Left colon (tissue), 2 donors: ENCODE data around the gene SEMA4B. TPM values are rescaled to one million over a fixed set of nuclear protein-coding genes. Genes with fewer than 3 reads are reported as not detected.
"Not testable (repeated sequence)": the region's sequence is repeated elsewhere in the genome, so short reads cannot be mapped to it uniquely, and the experiment has no call there.

ENCODE experiments used
- ATAC-seq: fragments of 200-7000 bp; cut with Tn5 transposase; one replicate; pipeline ENCODE4 v1.9.1; 2020; ENCODE audit warnings: mild to moderate bottlenecking, moderate library complexity
- DNase-seq, 2 donors: peaks; one replicate each; pipeline ENCODE4 v3.0.0-alpha.2; 2020
- intact Hi-C, 2 donors: fragments of 100-400 bp; cut with DNase I in 1 of 2; cut with micrococcal nuclease in 1 of 2; formaldehyde crosslinking; loops; one replicate each; pipeline versions ENCODE4 v1.11.2 to v1.14.0; 2022; cut with DNase I, micrococcal nuclease
- total RNA-seq, 2 donors: library from RNA; stranded (reverse); fragmentation: NEBNext Ultra II Directional; extraction: Animal tissue kit (Norgen Biotek cat#: 25700); gene quantifications; one replicate each; pipeline ENCODE4 v1.2.1, GENCODE V29; 2021
- donor health status: DM: no; HTN: no; CAD: no.
- donor health status: DM: yes; HTN: yes; CAD: no.

SEMA4B gene
- total RNA-seq, 2 donors from 2014 or later, result 97.2 to 165 TPM

DNA sequence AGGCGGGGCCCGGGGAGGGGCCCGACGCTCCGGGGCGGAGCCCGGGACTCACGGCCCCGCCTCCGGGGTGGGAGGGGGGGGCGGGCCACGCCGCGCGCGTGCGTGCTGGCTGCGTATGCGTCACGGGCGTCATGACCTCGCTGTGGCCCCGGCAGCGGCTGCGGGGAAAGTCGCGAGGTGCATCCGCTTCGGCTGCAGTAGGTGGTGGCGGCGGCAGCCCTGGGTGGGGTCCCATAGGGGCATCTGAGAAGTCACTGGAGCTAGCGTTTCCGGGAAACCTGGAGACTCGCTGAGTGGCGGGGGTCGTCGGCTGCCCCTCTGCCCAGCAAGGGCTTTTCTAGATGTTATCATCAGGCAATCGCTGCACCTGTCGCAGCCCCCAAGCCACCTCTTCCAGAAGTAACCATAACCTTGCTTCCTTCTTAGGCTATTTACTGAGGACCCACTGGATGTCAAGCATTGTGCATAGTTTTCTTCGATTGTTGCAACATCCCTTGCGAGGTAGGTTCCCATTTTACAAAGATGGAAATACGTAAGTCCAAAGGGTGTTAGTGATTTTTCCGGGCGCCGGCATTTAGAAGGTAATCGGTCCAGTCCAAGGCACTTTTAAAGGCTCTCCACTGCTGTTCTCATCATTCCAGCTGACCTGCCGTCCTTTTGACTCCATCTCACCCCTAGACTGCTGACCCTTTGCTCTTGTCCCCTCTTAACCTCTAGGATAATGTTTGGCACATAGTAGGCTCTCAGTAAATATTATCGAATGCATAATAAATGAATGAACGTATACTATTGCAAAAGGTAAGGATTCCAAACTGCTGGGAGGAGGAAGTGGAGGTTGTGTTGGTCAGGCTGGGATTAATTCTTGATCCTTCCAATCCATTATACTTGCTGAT, 33.2 kb downstream of the SEMA4B start, which contains the start of gene GDPGP1:
GDPGP1 (plus strand) TSS at position 114 of the 893 bp plus-strand sequence. CDS start 6,700 bp downstream, outside the sequence.
- intact Hi-C loops, result no loop called here
- DNase-seq, result no peak
- no peak for ATAC-seq

DNA sequence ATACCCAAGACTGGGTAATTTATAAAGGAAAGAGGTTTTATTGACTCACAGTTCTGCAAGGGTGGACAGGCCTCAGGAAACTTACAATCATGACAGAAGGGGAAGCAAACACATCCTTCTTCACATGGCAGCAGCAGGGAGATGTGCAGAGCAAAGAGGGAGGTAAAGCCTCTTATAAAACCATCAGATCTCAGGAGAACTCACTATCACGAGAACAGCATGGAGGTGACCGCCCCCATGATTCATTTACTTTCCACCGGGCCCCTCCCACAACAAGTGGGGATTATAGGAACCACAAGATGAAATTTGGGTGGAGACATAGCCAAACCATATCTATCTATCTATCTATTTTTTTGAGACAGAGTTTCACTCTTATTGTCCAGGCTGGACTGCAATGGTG, 38.2 kb downstream of the SEMA4B start:
- ATAC-seq (no peak), DNase-seq (no peak)
- intact Hi-C loops, result no loop called here

DNA sequence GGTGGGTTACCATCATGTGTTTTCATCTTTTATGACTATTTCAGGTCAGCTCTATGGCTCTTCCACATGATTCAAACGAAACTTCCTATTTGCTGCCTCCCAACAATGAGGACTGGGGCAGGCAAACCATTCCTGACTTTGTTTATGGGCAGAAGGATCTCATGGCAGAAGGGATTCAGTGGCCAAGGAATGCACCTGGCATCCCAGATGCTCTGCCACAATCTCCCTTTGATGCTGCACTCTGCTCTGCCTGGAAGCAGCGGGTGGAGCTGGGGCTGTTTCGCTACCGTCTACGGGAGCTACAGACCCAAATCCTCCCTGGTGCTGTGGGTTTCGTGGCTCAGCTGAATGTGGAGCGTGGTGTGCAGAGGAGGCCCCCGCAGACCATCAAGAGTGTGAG, 39.7 kb downstream of the SEMA4B start:
- ATAC-seq (no peak), DNase-seq (no peak)
- intact Hi-C loops, result no loop called here

DNA sequence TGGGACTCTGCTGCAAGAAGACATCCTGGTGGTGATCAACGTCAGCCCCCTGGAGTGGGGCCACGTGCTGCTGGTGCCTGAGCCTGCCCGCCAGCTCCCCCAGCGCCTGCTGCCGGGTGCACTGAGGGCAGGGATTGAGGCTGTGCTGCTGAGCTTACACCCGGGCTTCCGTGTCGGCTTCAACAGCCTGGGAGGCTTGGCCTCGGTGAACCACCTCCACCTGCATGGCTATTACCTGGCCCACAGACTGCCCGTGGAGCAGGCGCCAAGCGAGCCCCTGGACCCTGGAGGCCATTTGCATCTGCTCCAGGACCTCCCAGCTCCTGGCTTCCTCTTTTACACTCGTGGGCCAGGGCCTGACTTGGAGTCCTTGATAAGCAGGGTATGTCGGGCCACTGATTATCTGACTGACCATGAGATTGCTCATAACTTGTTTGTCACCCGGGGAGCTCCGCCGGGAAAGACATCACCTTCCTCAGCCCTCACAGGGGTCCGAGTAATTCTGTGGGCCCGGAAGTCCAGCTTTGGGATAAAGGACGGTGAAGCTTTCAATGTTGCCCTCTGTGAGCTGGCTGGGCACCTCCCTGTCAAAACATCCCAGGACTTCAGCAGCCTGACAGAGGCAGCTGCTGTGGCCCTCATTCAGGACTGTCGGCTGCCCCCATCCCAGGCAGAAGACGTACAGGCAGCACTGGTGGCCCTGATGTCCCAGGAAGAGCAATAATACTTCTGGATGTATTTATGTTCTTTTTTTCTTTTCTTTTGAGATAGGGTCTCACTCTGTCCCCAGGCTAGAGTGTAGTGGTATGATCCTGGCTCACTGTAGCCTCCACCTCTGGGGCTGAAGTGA, 40.4 kb downstream of the SEMA4B start:
- ATAC-seq (peak; percentile 15), DNase-seq (no peak)
- intact Hi-C loops, result no loop called here

DNA sequence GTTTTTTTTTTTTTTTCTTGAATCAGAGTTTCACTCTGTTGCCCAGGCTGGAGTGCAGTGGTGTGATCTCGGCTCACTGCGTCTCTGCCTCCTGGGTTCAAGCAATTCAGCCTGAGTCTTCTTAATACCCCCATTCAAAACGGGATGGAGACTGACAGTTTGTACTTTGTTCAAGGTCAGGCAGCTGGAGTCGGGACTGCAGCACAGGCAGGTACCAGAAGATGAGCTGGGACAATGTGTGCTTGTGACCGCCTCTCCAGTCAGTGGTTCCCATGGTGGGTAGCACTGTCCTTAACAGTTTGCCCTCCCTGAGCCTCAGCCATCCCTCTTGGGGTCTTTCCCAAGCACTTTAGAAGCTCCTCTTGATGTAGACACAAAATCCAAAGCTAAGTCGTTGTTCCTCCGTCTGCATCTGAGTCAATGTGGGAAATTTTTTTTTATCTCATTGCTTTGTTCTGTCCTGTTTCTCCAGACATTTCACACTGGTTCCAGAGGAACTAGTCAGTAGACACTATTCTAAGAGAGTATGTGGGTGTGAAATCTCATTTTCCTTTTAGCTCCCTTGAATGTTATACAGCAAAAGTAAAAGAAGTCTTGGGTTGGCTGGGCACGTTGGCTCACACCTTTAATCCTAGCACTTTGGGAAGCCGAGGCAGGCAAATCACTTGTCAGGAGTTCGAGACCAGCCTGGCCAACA, 43.0 kb downstream of the SEMA4B start:
- ATAC-seq (no peak), DNase-seq (no peak)
- intact Hi-C loops, result no loop called here

DNA sequence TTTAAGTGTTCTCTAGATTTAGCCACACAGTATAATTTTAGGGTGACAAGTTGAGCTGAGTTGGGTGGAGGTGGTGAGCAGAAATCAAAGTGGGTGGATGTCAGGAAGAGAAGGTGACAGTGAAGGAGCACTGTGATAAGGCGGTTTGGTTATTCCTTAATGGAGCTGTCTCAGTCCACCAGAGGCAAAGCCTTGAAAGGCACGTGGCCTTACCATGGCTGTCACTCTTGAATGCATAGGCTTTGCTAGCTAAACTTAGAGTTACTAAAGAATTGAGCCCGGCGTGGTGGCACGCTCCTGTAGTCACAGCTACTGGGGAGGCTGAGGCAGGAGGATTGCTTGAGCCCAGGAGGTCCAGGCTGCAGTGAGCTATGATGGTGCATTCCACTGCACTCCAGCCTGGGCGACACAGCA, 47.7 kb downstream of the SEMA4B start:
- DNase-seq, result peak in 1 of 2 donors; percentile 20
- intact Hi-C loops, result no loop called here
- ATAC-seq, result peak; percentile 2

DNA sequence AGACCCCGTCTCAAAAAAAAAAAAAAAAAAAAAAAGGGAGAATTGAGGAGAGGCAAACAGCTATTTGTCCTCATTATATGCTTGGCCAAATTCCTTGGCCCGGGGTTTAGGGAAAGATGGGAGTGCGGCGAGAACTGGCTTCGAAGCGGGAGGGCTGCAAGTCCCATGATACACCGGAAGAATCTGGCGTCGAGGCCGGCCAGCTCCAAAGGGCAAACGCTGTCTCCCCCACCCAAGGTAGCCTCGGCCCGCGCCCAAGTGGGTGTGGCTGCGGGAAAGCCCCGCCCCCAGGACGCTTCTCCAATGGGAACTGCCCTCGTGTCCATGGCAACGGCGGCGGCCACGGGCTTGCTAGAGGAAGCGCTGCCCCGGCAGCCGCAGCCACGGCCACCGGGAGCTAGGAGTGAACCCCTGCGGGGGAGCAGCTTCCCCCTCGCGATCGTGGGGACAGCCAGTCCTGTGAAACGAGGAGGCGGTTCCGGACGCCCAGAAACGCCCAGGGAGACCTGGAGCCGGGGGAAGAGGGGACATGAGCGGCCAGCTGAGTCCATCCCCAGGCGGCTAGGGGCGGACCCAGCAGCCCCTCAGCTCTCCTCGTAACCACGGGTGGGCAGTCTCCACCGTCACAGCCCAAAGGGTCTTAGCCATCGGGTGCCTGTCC, 48.2 kb downstream of the SEMA4B start, which contains the start of gene TTLL13:
TTLL13 (plus strand) TSS at position 354 of the 661 bp plus-strand sequence. CDS start 1,075 bp downstream, outside the sequence.
- DNase-seq (peak; percentile 97 to 99), ATAC-seq (peak; percentile 93)
- intact Hi-C loops, result no loop called here

DNA sequence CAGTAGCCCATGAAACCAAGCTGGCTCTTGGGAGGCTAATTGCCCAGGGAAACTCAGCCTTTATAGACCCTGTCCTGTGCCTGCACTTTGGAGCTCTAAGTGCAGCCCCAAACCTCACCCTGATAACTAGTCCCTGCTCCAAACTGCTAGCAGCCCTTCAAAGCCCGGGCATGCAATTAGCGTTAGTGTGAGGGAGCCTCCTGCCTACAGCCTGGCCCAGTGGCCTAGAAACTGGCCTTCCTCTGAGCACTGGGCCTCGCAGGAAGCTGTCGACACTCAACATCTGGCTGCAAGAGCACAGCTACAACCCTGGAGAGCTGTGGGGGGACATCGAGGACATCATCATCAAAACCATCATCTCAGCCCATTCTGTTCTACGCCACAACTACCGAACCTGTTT, 56.6 kb downstream of the SEMA4B start:
- ATAC-seq (no peak), DNase-seq (no peak)
- intact Hi-C loops, result no loop called here

DNA sequence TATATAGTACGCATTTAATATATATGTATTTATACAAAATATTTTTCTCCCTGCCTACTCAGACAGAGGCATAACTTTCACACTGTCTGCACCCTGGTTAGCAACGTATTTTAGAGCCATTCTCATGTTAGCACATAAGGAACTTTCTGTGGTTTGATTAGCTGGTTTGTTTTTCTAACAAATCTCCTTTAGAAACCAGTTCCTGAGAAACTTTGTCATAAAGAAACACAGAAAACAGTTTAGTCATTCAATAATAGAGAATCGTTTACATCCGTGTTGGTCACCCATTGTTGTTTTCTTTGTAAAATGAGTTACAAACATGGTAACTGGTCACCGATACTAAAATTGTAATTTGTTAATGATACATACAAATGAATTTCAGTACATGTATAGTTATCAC, 58.4 kb downstream of the SEMA4B start:
- no peak for ATAC-seq
- DNase-seq, result no peak
- intact Hi-C loops, result no loop called here

DNA sequence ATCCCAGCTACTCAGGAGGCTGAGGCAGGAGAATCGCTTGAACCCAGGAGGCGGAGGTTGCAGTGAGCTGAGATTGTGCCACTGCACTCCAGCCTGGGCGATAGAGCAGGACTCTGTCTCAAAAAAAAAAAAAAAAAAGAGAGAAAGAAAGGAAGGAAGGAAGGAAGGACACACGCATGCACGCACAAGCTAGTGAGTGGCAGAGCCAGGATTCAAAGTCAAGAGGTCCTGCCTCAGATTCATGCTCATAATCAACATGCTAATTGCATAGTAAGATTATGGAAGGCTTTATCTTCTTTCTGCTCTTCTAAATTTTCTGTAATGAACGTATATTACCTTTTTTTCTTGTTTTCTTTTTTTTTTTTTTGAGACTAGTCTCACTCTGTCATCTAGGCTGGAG, 59.6 kb downstream of the SEMA4B start:
- intact Hi-C loops, ATAC-seq, DNase-seq: not testable (repeated sequence)

DNA sequence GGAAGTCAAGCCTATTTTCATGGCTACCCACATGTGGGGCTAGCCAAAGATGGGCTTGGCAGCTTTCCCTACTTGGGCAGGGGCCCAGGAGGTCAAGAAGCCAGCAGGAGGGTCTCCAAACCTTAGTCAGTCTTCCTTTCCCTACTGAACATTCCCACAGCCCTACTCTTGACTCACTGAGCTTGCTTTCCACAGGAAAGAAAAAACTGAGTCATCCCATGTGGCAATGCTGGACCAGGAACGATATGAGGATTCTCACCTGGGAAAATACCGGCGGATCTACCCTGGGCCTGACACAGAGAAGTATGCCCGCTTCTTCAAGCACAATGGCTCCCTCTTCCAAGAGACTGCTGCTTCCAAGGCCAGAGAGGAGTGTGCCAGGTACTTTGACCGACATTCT, 60.7 kb downstream of the SEMA4B start:
- DNase-seq (no peak), ATAC-seq (no peak)
- intact Hi-C loops, result no loop called here

DNA sequence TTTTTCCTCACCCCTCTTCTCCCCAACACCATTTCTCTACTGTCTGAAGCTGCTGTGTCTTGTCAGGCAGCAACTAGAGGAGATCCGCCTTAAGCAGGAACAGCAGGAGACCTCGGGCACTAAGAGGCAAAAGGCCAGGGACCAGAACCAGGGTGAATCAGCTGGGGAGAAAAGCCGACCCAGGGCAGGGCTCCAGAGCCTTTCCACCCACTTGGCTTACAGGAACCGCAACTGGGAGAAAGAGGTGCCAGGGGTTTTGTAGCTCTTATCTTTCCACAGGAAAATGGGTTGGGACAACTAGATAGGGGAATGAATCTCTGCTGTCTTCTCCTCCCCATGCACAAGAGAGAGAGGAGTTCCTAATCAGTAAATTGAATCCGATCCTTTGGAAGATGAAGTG, 61.3 kb downstream of the SEMA4B start:
- no peak for DNase-seq
- ATAC-seq, result no peak
- intact Hi-C loops, result no loop called here

DNA sequence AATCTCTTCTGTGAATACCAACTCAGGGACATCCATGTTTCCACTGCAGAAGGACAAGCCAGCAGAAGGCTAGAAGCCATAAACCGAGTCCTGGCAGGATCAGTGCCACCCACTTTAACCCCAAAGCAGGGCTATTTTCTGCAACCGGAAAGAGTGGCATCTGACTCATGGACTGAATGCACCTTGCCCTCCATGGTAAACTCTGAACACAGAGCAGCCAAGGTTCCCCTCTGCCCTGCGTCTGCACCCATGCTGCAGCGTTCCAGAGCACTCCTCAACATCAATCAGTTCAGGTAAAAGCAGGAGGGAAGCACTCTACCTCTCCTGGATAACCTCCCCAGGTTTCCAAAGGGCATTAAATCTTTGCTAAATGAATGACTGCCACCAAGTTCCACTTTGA, 63.5 kb downstream of the SEMA4B start:
- ATAC-seq, result peak; percentile 75
- intact Hi-C loops, result no loop called here
- peak; percentile 60 to 78 for DNase-seq

DNA sequence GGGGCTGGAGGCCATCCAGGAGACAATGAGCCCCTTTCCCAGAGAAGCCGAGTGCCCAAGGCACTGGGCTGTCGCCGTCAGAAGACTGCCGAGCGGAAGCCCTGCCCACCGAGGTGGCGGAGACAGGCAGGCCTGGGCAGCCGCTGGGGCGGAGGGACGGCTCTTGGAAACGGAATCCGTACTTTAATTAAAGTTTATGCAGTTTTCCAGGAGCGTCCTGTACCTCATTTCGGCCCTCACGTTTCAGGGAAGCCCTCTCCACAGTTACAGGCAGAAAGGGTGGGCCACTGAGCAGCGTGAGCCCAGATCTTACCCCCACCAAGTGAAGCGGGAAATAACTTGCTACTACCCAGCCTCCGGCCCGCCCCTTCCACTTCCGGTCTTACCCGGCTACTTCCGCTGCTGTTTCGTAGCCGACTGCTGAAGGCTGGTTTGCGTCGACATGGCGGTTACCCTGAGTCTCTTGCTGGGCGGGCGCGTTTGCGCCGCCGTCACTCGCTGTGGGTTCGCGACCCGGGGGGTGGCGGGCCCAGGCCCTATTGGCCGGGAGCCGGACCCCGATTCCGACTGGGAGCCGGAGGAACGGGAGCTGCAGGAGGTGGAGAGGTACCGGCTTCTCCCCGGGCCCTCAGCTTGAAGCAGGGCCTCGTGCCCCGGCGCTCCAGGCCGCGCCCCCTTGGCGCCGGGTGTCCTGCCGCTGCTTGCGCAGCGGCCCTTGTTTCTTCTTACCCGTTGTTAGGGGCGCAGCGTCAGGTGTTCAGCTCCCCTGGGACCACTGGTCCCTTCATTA, 64.3 kb downstream of the SEMA4B start, which contains the start of gene NGRN:
NGRN (plus strand) TSS at position 402 of the 790 bp plus-strand sequence; CDS start at position 443, 41 bp downstream.
- intact Hi-C loops, result no loop called here
- ATAC-seq (peak; percentile 83), DNase-seq (peak; percentile 95)

DNA sequence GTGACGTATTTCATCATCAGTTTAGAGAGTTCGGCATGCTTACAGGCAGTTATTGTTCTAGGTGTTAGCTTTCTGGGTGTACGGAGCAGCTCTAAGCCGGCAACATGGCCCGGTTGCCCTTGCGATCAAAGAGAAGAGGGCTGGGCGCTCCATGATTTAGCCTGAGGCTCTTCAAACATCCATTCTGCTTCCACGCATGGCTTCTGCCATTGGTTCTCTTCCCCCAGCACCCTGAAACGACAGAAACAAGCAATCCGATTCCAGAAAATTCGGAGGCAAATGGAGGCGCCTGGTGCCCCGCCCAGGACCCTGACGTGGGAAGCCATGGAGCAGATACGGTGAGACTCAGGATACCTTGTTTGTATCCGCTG, 64.9 kb downstream of the SEMA4B start:
- ATAC-seq, result peak; percentile 6
- intact Hi-C loops, result no loop called here
- peak in 1 of 2 donors; percentile 53 for DNase-seq

DNA sequence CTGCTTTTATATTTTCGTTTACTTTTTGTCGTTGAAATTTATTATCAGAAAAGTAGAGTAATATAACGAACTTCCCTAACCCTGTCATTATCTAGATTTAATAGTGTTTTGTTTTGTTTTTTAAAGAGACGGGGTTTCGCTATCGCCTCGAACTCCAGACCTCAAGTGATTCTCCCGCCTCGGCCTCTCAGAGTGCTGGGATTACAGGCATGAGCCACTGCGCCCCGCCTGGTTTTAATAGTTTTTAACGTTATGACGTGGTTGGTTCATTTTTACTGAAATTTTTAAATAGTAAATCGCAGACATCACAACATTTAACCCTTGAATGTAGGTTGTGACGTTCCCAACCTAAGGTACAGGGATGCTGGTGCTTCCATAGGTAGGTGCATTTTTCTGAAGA, 65.4 kb downstream of the SEMA4B start:
- ATAC-seq, result no peak

DNA sequence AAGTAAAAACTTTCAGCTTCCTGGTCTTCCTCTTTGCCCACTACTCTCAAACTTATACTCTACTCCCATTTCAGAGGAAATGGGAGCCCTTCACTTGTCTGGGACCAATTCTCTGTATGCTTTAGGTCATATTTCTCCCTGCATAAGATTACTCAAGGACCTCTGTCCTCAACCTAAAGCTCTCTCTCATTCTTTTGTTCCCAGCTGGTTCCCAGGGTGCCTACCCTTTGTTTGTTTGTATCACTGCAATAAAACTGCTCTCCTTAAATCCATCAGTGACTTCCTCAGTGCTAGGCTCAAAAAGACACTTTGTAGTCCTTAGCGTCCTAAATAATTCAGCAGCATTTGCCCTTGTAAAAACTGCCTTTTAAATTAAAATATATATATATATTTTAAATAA, 67.3 kb downstream of the SEMA4B start:
- ATAC-seq (peak; percentile 21), DNase-seq (no peak)
- intact Hi-C loops, result no loop called here

More for the DNA sequence above, 65.4 kb downstream of the SEMA4B start:
- DNase-seq, result peak in 1 of 2 donors; percentile 58
- intact Hi-C loops, result no loop called here
